Measurements from ENCODE around the gene CKLF. TPM values are rescaled to one million over a fixed set of nuclear protein-coding genes. Genes with fewer than 3 reads are reported as not detected.
"Not testable (repeated sequence)": the region's sequence is repeated elsewhere in the genome, so short reads cannot be mapped to it uniquely, and the experiment has no call there.

The CKLF gene
- total RNA-seq, 1 experiment from 2014 or later = 293 TPM

GRCh38 chr16:66513111-66513723, 39.2 kb upstream of the CKLF start:
- TF ChIP-seq, protein P1, sequence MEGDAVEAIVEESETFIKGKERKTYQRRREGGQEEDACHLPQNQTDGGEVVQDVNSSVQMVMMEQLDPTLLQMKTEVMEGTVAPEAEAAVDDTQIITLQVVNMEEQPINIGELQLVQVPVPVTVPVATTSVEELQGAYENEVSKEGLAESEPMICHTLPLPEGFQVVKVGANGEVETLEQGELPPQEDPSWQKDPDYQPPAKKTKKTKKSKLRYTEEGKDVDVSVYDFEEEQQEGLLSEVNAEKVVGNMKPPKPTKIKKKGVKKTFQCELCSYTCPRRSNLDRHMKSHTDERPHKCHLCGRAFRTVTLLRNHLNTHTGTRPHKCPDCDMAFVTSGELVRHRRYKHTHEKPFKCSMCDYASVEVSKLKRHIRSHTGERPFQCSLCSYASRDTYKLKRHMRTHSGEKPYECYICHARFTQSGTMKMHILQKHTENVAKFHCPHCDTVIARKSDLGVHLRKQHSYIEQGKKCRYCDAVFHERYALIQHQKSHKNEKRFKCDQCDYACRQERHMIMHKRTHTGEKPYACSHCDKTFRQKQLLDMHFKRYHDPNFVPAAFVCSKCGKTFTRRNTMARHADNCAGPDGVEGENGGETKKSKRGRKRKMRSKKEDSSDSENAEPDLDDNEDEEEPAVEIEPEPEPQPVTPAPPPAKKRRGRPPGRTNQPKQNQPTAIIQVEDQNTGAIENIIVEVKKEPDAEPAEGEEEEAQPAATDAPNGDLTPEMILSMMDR (IDR thresholded peaks at IDR 0.05; ENCODE audit: unreplicated experiment) = no peak
- BruUV-seq (replicated peaks) = no TSS peak
- peaks cover 95% of the 10 kb centered on the region for H3K4me1 Mint-ChIP-seq (ENCODE audit: low read depth, unreplicated experiment)
- H3K27me3 Mint-ChIP-seq (ENCODE audit: unreplicated experiment) = no peaks in the 10 kb centered on the region
- H3K4me3 Mint-ChIP-seq (ENCODE audit: low read depth, unreplicated experiment) = peak overlapping the region; percentile 43
- H3K9me3 Mint-ChIP-seq (ENCODE audit: low read depth, unreplicated experiment) = no peaks in the 10 kb centered on the region
- peak overlapping the region; percentile 99 for H3K27ac Mint-ChIP-seq (ENCODE audit: unreplicated experiment)
- CTCF ChIA-PET = interaction anchor here (0.9 kb wide), 1 partner anchor 47 kb away, joined by 3 read pairs; no protein-coding TSS in a partner anchor
- intact Hi-C loops (cut with micrococcal nuclease; ENCODE audit: unreplicated experiment) = no loop called here
- DNase-seq = no peak
- peaks cover 85% of the 10 kb centered on the region for H3K36me3 Mint-ChIP-seq (ENCODE audit: insufficient read depth, unreplicated experiment)

DNA sequence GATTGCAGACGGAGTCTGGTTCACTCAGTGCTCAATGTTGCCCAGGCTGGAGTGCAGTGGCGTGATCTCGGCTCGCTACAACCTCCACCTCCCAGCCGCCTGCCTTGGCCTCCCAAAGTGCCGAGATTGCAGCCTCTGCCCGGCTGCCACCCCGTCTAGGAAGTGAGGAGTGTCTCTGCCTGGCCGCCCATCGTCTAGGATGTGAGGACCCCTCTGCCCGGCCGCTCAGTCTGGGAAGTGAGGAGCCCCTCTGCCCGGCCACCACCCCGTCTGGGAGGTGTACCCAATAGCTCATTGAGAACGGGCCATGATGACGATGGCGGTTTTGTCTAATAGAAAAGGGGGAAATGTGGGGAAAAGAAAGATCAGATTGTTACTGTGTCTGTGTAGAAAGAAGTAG, 38.0 kb upstream of the CKLF start:
- H3K9me3 Mint-ChIP-seq (ENCODE audit: low read depth, unreplicated experiment); H3K27me3 Mint-ChIP-seq (ENCODE audit: unreplicated experiment); H3K4me3 Mint-ChIP-seq (ENCODE audit: low read depth, unreplicated experiment); DNase-seq; intact Hi-C loops (cut with micrococcal nuclease; ENCODE audit: unreplicated experiment); CTCF ChIA-PET; BruUV-seq (replicated peaks): not testable (repeated sequence)
- Mint-ChIP-seq H3K4me1 (ENCODE audit: low read depth, unreplicated experiment) (peaks cover 83% of the 10 kb centered on the region), H3K36me3 (ENCODE audit: insufficient read depth, unreplicated experiment) (peaks cover 76% of the 10 kb centered on the region), H3K27ac (ENCODE audit: unreplicated experiment) (peak overlapping the region; percentile 99)

DNA sequence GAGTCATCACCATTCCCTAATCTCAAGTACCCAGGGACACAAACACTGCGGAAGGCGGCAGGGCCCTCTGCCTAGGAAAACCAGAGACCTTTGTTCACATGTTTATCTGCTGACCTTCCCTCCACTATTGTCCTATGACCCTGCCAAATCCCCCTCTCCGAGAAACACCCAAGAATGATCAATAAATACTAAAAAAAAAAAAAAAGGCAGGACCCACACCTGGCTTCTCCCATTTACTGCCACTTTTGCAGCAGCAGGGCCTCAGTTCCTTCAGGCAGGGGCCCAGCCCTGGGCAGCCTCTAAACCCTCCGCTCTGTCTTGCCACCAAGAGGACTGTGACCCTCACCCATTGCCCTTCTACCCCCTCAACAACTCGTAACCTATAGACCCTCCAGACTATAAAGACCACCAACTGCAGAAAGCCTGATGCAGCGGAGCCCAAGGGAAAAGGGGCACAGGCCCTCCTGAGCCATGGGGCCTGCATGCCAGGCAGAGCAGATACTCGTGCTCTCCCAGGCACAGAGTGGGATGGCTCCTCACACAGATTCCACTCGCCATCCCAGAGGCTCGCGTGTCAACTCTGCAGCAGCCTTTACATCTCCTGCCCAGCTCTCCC, 37.3 kb upstream of the CKLF start:
- CTCF ChIA-PET = interaction anchor here (0.9 to 1.0 kb wide), 3 partner anchors 107 to 158 kb away, joined by 5 to 11 read pairs (median 8); no protein-coding TSS in a partner anchor
- intact Hi-C loops (cut with micrococcal nuclease; ENCODE audit: unreplicated experiment); H3K9me3 Mint-ChIP-seq (ENCODE audit: low read depth, unreplicated experiment); H3K27me3 Mint-ChIP-seq (ENCODE audit: unreplicated experiment); BruUV-seq (replicated peaks); DNase-seq: not testable (repeated sequence)
- Mint-ChIP-seq H3K27ac (ENCODE audit: unreplicated experiment) (peak overlapping the region; percentile 99), H3K36me3 (ENCODE audit: insufficient read depth, unreplicated experiment) (peaks cover 76% of the 10 kb centered on the region), H3K4me1 (ENCODE audit: low read depth, unreplicated experiment) (peaks cover 83% of the 10 kb centered on the region), H3K4me3 (ENCODE audit: low read depth, unreplicated experiment) (peak overlapping the region; percentile 21)

DNA sequence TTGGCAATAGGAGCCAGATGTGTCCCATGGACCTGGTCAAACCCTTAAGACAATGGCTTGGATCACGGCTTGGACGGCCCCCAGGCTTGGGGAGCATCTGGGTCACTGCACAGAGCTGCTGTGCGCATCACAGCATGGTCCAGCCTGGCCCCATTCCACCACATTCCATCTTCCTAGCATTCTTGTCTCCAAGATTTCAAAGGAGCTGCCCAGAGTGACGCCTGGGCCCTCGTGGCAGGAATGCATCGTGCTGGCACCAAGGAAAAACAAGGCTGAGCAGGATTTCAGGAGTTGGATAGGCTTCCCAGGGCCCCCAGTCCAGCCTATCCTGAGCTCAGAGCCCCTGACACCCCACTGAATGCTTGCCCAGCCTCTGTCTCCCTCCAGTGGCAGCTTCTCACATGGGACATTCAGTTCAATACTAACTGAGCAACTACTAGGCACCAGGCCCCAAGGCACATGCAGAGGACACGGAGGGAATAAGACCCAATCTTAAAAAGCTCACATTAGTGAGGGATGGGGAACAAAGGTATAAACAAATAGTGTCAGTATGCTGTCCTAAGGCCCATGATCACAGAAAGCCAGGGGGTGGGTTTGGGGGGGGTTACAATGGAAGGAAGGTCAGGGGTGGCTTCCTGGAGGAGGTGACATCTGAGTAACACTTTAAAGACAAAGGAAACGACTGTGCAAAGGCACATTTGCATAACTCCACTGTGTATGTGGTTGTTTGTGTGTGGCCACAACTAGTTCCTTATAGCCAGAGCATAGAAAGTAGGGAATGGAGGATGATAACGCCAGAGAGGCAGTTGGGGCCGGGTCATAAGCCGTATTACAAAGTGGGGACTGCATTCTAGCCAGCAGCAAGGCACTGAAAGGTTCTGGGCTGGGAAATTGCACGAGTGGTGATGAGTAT, 36.5 kb upstream of the CKLF start:
- no TSS peak for BruUV-seq (replicated peaks)
- peak overlapping the region; percentile 99 for H3K27ac Mint-ChIP-seq (ENCODE audit: unreplicated experiment)
- no peaks in the 10 kb centered on the region for H3K27me3 Mint-ChIP-seq (ENCODE audit: unreplicated experiment)
- H3K4me3 Mint-ChIP-seq (ENCODE audit: low read depth, unreplicated experiment) = peak overlapping the region; percentile 60
- intact Hi-C loops (cut with micrococcal nuclease; ENCODE audit: unreplicated experiment) = loop anchor here (1.0 to 2.0 kb wide), 2 partner anchors 32 to 37 kb away; partner anchors contain the start of gene CKLF
- peaks cover 83% of the 10 kb centered on the region for H3K4me1 Mint-ChIP-seq (ENCODE audit: low read depth, unreplicated experiment)
- TF ChIP-seq, protein P1 (IDR thresholded peaks at IDR 0.05; ENCODE audit: unreplicated experiment) = peak; percentile 34
- H3K36me3 Mint-ChIP-seq (ENCODE audit: insufficient read depth, unreplicated experiment) = peaks cover 73% of the 10 kb centered on the region
- CTCF ChIA-PET = interaction anchor here (0.6 to 1.0 kb wide), 7 partner anchors 63 to 193 kb away, joined by 3 to 11 read pairs (median 5); no protein-coding TSS in a partner anchor
- H3K9me3 Mint-ChIP-seq (ENCODE audit: low read depth, unreplicated experiment) = no peaks in the 10 kb centered on the region
- DNase-seq = peak; percentile 62

DNA sequence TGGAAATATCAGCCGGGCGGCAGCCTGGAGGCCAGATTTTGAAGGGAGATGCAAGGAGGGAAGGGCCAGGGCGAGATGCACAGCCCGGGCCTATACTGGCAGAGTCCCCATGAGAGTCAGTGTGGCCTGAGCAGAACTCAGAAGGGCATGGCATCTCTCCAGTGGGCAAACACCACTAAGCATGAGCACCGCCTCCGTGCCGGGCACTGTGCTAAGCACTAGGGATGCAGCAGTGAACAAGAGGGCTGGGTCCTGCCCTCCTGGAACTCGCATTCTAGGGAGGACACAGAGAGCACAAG, 35.9 kb upstream of the CKLF start:
- peak overlapping the region; percentile 60 for H3K4me3 Mint-ChIP-seq (ENCODE audit: low read depth, unreplicated experiment)
- intact Hi-C loops (cut with micrococcal nuclease; ENCODE audit: unreplicated experiment) = loop anchor here (1.0 to 2.0 kb wide), 2 partner anchors 32 to 36 kb away; partner anchors contain the start of gene CKLF

More for the DNA sequence above, 35.9 kb upstream of the CKLF start:
- CTCF ChIA-PET = no interaction called here
- Mint-ChIP-seq H3K4me1 (ENCODE audit: low read depth, unreplicated experiment) (peaks cover 82% of the 10 kb centered on the region), H3K27ac (ENCODE audit: unreplicated experiment) (peak overlapping the region; percentile 99), H3K36me3 (ENCODE audit: insufficient read depth, unreplicated experiment) (peaks cover 70% of the 10 kb centered on the region), H3K9me3 (ENCODE audit: low read depth, unreplicated experiment) (no peaks in the 10 kb centered on the region), H3K27me3 (ENCODE audit: unreplicated experiment) (no peaks in the 10 kb centered on the region)
- no TSS peak for BruUV-seq (replicated peaks)
- no peak for DNase-seq
- TF ChIP-seq, protein P1 (IDR thresholded peaks at IDR 0.05; ENCODE audit: unreplicated experiment) = no peak

All from Calu3 (cell line).